Measurements from ENCODE around the gene DCD.

- TF ChIP-seq CTCF (IDR thresholded peaks at IDR 0.05; ENCODE audit: insufficient read depth, low read depth, low read length) (no peak), EZH2 (IDR thresholded peaks at IDR 0.05; ENCODE audit: insufficient read depth, low read length) (no peak)
Measured at GRCh38 chr12:54598970-54599369, 49.2 kb downstream of the DCD start.

Measured in astrocyte (in vitro differentiated cells and primary cell).